Measurements from ENCODE around the gene MCUR1. TPM values are rescaled to one million over a fixed set of nuclear protein-coding genes. Genes with fewer than 3 reads are reported as not detected.

Gene MCUR1
- total RNA-seq, 1 donor from 2014 or later, result 5.7 TPM

Other genes with a start within 250 kb of the MCUR1 start
- gene SIRT5, start 240.0 kb downstream of the MCUR1 start, total RNA-seq, result 7.9 and 8.2 TPM in 2 replicates
- 67.4 and 86.3 TPM in 2 replicates for gene NOL7, start 199.2 kb downstream of the MCUR1 start, total RNA-seq
- gene RANBP9, start 102.7 kb downstream of the MCUR1 start, total RNA-seq, result 23.1 and 24.6 TPM in 2 replicates
- gene RNF182, start 110.4 kb upstream of the MCUR1 start, total RNA-seq, result 0.20 and 0.25 TPM in 2 replicates

Measured in pulmonary artery endothelial cell (primary cell).